ENCODE results near the gene PTPRK. TPM values are rescaled to one million over a fixed set of nuclear protein-coding genes. Genes with fewer than 3 reads are reported as not detected.

PTPRK gene
- total and polyA plus RNA-seq, 4 donors, result 8.2 to 224 (median 42.9) TPM

GRCh38 chr6:128531696-128532095 is 11.3 kb upstream of the PTPRK start:
- H3K27me3 ChIP-seq (ENCODE audit: control insufficient read depth in 3 of 3, insufficient read depth in 3 of 3, low read length in 2 of 3), result no peaks in the 10 kb centered on the region
- TF ChIP-seq, protein P1, sequence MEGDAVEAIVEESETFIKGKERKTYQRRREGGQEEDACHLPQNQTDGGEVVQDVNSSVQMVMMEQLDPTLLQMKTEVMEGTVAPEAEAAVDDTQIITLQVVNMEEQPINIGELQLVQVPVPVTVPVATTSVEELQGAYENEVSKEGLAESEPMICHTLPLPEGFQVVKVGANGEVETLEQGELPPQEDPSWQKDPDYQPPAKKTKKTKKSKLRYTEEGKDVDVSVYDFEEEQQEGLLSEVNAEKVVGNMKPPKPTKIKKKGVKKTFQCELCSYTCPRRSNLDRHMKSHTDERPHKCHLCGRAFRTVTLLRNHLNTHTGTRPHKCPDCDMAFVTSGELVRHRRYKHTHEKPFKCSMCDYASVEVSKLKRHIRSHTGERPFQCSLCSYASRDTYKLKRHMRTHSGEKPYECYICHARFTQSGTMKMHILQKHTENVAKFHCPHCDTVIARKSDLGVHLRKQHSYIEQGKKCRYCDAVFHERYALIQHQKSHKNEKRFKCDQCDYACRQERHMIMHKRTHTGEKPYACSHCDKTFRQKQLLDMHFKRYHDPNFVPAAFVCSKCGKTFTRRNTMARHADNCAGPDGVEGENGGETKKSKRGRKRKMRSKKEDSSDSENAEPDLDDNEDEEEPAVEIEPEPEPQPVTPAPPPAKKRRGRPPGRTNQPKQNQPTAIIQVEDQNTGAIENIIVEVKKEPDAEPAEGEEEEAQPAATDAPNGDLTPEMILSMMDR (IDR thresholded peaks at IDR 0.05; ENCODE audit: control extremely low read depth, extremely low read depth), result no peak
- DNase-seq (no peak), ATAC-seq (ENCODE audit: insufficient read depth, low FRiP score) (no peak)
- no peak overlapping the region for H3K9ac ChIP-seq (ENCODE audit: insufficient read depth in 1 of 2, low read length in 2 of 2)
- 91 to 98% methylated on average over 2 of the region's 2 CpGs for WGBS, 2 donors
- H3K36me3 ChIP-seq (ENCODE audit: control insufficient read depth in 4 of 4, insufficient read depth in 4 of 4, low read length in 4 of 4), result no peaks in the 10 kb centered on the region
- no peaks in the 10 kb centered on the region for H3K9me3 ChIP-seq (ENCODE audit: control insufficient read depth in 4 of 4, insufficient read depth in 3 of 4, low read length in 3 of 4)
- H3K4me1 ChIP-seq (ENCODE audit: control insufficient read depth in 5 of 5, insufficient read depth in 5 of 5, low read length in 5 of 5), result no peaks in the 10 kb centered on the region
- no peak overlapping the region for H3K4me3 ChIP-seq
- H3K27ac ChIP-seq (ENCODE audit: low read depth in 1 of 2, low read length in 1 of 2), result no peak overlapping the region

DNA sequence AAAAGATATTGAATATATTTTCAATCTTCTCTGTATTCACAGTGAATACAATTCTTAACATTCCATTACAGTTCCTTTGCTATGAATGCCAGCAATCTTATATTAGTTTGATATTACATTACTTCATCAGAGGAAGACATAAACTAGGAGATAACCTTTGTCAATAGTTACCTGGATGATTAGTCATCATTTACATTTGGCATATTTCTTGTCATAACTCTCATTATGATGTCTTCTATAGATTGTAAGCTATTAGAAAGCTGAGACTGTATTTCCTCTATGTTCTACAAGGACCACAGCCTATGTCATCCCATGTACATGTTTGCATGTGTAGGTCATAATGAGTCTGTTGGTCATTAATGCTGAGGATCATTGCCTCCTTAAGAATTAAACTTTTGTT is 7.8 kb upstream of the PTPRK start:
- no peaks in the 10 kb centered on the region for H3K27me3 ChIP-seq (ENCODE audit: control insufficient read depth in 3 of 3, insufficient read depth in 3 of 3, low read length in 2 of 3)
- no peak overlapping the region for H3K9ac ChIP-seq (ENCODE audit: insufficient read depth in 1 of 2, low read length in 2 of 2)
- TF ChIP-seq, protein P1 (IDR thresholded peaks at IDR 0.05; ENCODE audit: control extremely low read depth, extremely low read depth), result no peak
- H3K27ac ChIP-seq (ENCODE audit: low read depth in 1 of 2, low read length in 1 of 2), result no peak overlapping the region
- H3K4me3 ChIP-seq, result no peak overlapping the region
- no peaks in the 10 kb centered on the region for H3K36me3 ChIP-seq (ENCODE audit: control insufficient read depth in 4 of 4, insufficient read depth in 4 of 4, low read length in 4 of 4)
- ATAC-seq (ENCODE audit: insufficient read depth, low FRiP score), result no peak
- no peaks in the 10 kb centered on the region for H3K9me3 ChIP-seq (ENCODE audit: control insufficient read depth in 4 of 4, insufficient read depth in 3 of 4, low read length in 3 of 4)
- no peaks in the 10 kb centered on the region for H3K4me1 ChIP-seq (ENCODE audit: control insufficient read depth in 5 of 5, insufficient read depth in 5 of 5, low read length in 5 of 5)
- no peak for DNase-seq

DNA sequence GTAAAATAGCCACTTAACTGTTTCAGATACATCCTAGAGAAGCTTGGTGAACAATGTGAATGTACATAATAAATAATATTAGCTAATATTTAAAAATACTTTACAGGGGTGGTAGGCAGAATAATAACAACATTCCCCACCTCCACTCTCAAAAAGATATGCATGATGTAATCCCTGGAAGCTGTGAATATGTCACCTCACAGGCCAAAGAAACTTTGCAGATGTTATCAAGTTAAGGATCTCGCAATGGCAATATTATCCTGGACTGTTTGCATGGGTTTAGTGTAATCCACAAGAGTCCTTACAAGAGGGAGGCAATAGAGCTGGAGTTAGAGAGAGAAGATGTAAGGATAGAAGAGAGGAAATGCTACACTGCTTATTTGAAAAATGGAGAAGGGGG is 7.0 kb upstream of the PTPRK start:
- TF ChIP-seq, protein P1 (IDR thresholded peaks at IDR 0.05; ENCODE audit: control extremely low read depth, extremely low read depth), result no peak
- no peak overlapping the region for H3K27ac ChIP-seq (ENCODE audit: low read depth in 1 of 2, low read length in 1 of 2)
- 82 to 84% methylated on average over 1 of the region's 1 CpG for WGBS, 2 donors
- no peaks in the 10 kb centered on the region for H3K9me3 ChIP-seq (ENCODE audit: control insufficient read depth in 4 of 4, insufficient read depth in 3 of 4, low read length in 3 of 4)
- H3K36me3 ChIP-seq (ENCODE audit: control insufficient read depth in 4 of 4, insufficient read depth in 4 of 4, low read length in 4 of 4), result no peaks in the 10 kb centered on the region
- no peaks in the 10 kb centered on the region for H3K4me1 ChIP-seq (ENCODE audit: control insufficient read depth in 5 of 5, insufficient read depth in 5 of 5, low read length in 5 of 5)
- no peaks in the 10 kb centered on the region for H3K27me3 ChIP-seq (ENCODE audit: control insufficient read depth in 3 of 3, insufficient read depth in 3 of 3, low read length in 2 of 3)
- no peak overlapping the region for H3K4me3 ChIP-seq
- DNase-seq, result no peak
- no peak for ATAC-seq (ENCODE audit: insufficient read depth, low FRiP score)
- no peak overlapping the region for H3K9ac ChIP-seq (ENCODE audit: insufficient read depth in 1 of 2, low read length in 2 of 2)

GRCh38 chr6:128526152-128526914 is 5.9 kb upstream of the PTPRK start:
- DNase-seq, result no peak
- 86 to 97% methylated on average over 5 of the region's 5 CpGs for WGBS, 2 donors
- Histone ChIP-seq H3K9me3 (ENCODE audit: control insufficient read depth in 4 of 4, insufficient read depth in 3 of 4, low read length in 3 of 4) (no peaks in the 10 kb centered on the region), H3K27ac (ENCODE audit: low read depth in 1 of 2, low read length in 1 of 2) (no peak overlapping the region), H3K4me1 (ENCODE audit: control insufficient read depth in 5 of 5, insufficient read depth in 5 of 5, low read length in 5 of 5) (peaks cover 0 to 6% (median 0%) of the 10 kb centered on the region in 5 donors), H3K36me3 (ENCODE audit: control insufficient read depth in 4 of 4, insufficient read depth in 4 of 4, low read length in 4 of 4) (no peaks in the 10 kb centered on the region), H3K27me3 (ENCODE audit: control insufficient read depth in 3 of 3, insufficient read depth in 3 of 3, low read length in 2 of 3) (no peaks in the 10 kb centered on the region), H3K9ac (ENCODE audit: insufficient read depth in 1 of 2, low read length in 2 of 2) (no peak overlapping the region), H3K4me3 (no peak overlapping the region)
- no peak for ATAC-seq (ENCODE audit: insufficient read depth, low FRiP score)
- TF ChIP-seq, protein P1 (IDR thresholded peaks at IDR 0.05; ENCODE audit: control extremely low read depth, extremely low read depth), result no peak

Measured in lung (tissue), 12 donors.